PFSK-1 (cell line): Measurements from ENCODE around the gene ACACA.

Experiments
- FOXP2 ChIP-seq: optimal IDR thresholded peaks from 2 replicates; pipeline ENCODE3; 2011; ENCODE audit warnings: borderline replicate concordance, control low read depth, inconsistent platforms; ENCODE audit not compliant: insufficient read depth; ENCODE audit errors: extremely low read length, extremely low read depth
- POLR2AphosphoS5 ChIP-seq: IDR thresholded peaks from 2 replicates; pipeline ENCODE4 v1.6.1; 2012; ENCODE audit warnings: low read depth, mild to moderate bottlenecking, control low read depth, low read length, moderate library complexity
- SIN3A ChIP-seq: IDR thresholded peaks from 2 replicates; pipeline ENCODE4 v1.6.1; 2012; ENCODE audit warnings: mild to moderate bottlenecking, low read length, moderate library complexity, borderline replicate concordance; ENCODE audit not compliant: insufficient read depth
- TAF1 ChIP-seq: IDR thresholded peaks from 2 replicates; pipeline ENCODE4 v1.6.1; 2012; ENCODE audit warnings: low read length, control low read depth, borderline replicate concordance; ENCODE audit not compliant: insufficient read depth

DNA sequence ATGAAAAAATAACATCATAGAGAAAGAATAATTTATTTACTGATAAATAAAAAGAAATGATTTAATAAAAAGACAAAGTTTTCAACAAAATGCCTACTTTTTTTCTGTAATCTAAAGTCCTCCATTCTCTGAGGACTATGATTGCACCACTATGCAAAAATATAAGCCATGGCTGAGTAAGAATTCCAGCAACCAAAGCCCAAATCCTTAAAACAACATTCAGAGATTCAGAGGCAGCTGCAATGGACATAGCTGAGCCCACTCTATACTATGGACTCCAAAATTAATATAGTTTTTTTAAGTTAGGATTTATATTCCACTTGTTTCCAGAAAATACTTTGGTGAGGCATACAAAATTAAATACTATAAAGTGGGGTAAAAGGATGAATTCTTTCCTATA, 200.3 kb downstream of the ACACA start:
- TF ChIP-seq TAF1 (no peak), POLR2AphosphoS5 (no peak), SIN3A (no peak), FOXP2 (no peak)
